ENCODE results near the gene DYNLRB2.

The DYNLRB2 gene

DNA sequence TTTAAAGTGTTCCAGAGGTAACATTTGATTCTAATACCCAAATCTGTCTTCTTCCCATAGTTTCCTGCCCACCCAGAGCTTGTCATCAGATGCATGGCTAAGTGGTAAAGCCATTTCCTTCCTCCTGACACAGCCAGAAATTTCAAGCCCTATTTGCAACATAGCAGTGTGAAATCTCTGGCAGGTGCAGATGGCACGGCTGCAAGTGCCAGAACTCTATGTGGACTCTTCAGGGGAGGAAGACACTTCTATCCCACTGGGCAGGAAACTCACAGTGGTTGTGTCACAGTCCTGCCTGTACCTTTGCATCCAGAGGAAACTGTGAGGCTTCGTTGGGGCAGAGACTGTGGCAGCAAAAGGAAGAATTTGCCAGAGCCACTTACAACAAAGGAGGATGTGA is 13.2 kb downstream of the DYNLRB2 start:
- no peak for DNase-seq

DNA sequence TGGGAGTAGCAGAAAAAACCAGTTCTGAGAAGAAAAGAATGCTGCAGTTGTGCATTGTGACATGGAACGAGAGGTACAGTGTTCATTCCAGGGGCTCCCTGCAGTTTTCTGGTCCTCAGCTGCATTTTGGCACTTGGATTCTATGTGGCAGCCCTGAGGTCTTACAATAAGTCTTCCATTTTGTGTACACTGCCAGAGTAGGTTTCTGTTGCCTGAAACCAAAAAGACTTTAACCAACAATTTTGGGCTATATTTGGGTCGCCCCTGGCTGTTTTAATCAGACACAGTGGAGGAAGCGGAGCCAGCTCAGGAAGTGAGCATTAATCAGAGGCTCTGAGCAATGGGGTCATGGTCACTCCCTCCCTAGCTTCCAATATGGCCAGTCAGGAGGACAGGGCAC is 15.7 kb downstream of the DYNLRB2 start:
- DNase-seq: no peak

DNA sequence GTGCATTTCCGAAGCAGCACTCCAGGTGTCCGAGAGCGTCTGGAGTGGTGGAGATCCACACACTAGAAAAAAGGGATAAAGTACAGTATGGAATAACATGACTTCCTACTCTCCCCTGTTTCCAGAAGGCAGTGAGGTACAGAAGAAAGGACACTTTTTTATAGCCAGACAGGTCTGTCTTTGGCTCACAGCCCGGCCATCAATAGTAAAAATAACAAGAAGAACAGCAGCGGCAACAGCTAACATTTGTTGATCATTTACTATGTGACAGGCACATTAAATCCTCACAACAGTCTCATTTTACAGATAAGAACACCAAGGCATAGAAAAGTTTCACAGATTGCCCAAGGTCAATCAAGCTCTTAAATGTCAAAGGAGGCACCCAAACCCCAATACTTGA is 16.2 kb downstream of the DYNLRB2 start:
- no peak for DNase-seq

GRCh38 chr16:80559369-80559768 is 18.6 kb downstream of the DYNLRB2 start:
- no peak for DNase-seq

DNA sequence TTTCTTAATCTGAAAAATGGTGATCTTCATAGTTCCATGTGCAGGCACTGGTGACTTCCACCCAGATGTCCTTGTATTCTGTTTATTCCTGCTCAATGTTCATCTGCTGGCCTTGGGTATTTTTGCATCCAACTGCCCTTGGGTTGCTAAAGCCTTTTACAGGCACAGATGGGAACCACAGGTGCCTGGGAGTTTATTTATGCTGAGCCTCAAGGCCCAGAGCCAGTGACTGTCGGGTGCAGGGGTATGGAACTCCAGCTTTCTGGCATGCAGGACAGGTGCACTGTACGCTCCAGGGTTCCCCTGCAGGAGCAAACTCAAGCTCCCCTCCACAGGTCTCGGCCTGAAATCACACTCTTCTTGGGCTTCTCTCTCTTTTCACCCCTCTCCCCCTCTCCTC is 22.3 kb downstream of the DYNLRB2 start:
- DNase-seq: no peak

GRCh38 chr16:80564394-80564793 is 23.6 kb downstream of the DYNLRB2 start:
- DNase-seq: no peak

DNA sequence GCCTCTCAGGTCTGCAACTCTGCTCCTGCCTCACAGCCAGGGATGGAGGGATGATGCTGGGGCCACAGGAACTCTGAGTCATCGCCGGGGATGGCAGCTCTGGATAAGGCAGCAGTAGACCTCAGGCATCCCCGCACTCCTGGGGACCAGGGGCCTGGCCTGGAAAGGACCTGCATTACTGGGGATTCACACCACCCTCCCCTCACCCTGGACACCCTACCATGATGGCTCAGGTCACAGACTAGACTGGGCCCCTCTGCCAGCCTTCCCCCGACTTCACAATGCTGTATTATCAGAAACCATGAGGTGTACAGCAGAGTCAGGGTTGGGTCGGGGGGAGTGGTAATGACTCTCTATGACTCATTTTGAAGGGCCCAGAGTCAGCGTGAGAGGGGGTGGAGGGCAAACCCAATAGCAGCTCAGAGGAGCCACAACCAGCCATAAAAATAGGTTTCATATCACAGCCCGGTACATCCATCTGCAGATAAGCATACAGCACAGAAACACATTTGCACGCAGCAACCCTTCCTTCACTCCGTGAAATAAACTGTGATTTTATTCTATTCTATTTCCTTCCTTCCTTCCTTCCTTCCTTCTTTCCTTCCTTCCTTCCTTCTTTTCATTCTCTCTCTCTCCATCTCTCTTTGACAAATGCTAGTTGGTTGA is 28.8 kb downstream of the DYNLRB2 start:
- no peak for DNase-seq

- DNase-seq: no peak
Measured at GRCh38 chr16:80570106-80570478, 29.3 kb downstream of the DYNLRB2 start.

GRCh38 chr16:80573700-80574120 is 32.9 kb downstream of the DYNLRB2 start:
- DNase-seq: no peak

DNA sequence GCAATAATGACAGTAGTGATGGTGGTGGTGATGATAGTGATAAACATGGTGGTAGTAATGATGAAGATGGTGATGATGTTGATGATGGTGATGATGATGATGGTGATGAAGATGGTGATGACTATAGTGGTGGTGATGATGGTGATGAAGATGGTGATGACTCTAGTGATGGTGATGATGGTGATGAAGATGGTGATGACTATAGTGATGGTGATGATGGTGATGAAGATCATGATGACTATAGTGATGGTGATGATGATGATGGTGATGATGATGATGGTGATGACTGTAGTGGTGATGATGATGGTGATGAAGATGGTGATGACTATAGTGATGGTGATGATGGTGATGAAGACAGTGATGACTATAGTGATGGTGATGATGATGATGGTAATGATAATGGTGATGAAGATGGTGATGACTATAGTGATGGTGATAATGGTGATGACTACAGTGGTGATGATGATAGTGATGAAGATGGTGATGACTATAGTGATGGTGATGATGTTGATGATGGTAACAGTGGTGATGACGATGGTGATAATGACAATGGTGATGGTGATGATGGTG is 35.6 kb downstream of the DYNLRB2 start:
- no peak for DNase-seq

DNA sequence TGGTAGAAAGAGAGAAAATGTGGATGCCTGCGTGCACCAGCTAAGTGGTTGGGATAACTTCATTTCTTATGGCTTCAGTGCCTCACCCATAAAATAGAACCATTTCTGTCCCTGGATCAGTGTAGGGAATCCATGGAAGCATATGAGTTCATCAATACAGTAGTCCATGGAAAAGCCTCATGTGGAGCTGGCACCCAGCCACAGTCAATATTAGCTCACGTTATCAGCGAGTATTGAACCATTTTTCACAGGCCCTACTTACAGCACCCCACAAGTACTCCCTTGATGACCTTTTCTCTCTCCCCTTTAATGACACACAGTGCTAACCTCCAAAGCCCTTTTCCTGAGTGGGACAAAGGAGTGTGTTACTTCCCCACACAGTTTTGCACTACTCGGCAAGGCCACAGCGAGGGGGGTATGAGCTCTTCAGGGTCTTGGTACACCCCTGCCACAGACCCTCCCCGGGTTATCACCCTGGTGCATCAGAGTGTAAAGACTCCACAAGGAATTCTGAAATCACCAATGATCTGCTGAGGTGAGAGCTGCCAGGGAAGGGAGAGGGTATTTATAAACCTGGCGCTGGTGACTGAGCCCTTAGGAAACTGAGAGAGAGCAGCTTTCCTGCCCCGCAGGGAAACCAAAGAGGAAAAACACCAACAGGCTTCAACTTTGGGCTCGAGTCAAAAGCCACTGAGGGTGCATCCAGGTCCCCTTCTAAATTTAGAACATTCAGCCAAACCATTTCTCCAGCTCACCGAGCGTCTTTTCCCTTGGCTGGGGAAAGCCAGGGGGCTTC is 36.9 kb downstream of the DYNLRB2 start:
- no peak for DNase-seq

DNA sequence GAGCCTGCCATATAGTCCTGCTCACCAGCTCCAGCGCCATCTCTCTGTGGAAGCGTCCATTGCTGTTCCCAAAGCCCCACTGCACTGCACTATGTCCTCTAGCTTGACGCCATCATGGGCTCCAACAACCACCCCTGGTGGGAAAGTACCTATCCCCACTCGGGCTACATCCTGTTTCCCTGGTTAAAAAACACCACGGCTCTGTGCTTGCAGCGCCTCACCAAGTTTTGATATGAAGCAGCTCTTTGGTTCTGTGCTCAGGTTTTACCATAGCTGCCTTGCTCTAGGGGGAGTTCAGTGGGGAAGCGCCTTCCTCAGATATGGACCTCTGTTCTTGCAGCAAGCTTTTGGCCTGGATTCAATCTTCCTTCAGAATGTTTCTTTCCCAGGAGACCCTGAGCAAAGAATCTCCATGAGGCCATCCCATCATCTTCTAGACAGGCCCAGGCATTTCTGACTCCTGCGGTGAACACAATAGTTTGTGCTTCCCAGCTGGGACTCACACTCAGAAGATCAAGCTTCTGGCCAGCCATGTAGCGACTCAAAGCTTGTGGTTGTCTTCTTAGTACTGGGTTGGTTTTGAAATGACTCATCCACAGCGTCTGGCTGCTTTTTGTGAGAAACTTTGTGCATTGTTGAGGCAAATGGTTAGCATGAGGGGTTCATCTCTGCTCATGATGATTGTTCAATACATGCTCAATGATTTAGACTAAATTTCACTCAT is 39.5 kb downstream of the DYNLRB2 start:
- DNase-seq: no peak

- no peak for DNase-seq
Measured at GRCh38 chr16:80583466-80583865, 42.7 kb downstream of the DYNLRB2 start.

- DNase-seq: no peak
Measured at GRCh38 chr16:80585764-80586163, 45.0 kb downstream of the DYNLRB2 start.

DNA sequence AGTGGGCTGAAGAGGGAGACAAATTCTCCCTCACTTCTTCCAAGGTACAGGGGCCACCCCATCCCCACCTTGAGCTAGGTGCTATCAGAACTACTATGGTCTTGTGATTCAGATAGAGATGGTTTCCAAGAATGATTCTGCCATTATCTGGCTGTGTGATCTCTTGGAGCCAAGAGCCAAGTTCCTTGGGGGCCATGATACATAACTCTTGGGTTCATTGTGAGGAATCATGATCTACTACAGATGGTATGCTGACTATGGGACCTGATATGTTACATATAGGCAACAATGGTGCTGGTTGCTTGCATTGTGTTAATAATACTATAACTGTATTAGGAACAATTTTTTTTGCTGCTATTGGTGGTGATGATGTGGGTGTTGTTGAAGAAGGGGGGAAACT is 45.7 kb downstream of the DYNLRB2 start:
- DNase-seq: no peak

DNA sequence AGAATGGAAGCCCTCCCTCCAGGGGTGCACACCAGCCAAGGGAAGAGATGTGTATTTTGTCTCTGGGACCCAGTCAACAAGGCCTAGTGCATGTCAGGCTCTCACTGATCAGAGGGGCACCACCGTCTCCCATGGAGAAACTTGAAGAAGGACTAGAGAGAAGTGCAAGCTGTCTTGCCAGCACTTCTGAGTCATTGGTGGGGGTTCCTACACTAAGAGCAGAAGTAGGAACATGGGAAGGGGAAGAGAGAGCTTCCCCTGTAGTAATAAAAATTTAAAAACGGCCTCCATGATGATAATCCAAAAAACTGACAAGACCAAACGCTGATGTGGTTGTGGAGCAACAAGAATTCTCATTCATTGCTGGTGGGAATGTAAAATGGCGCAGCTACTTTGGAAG is 46.3 kb downstream of the DYNLRB2 start:
- DNase-seq: no peak

GRCh38 chr16:80591071-80591915 is 50.5 kb downstream of the DYNLRB2 start:
- DNase-seq: no peak

GRCh38 chr16:80592273-80592672 is 51.5 kb downstream of the DYNLRB2 start:
- DNase-seq: no peak

- no peak for DNase-seq
Measured at GRCh38 chr16:80594756-80595155, 54.0 kb downstream of the DYNLRB2 start.

DNA sequence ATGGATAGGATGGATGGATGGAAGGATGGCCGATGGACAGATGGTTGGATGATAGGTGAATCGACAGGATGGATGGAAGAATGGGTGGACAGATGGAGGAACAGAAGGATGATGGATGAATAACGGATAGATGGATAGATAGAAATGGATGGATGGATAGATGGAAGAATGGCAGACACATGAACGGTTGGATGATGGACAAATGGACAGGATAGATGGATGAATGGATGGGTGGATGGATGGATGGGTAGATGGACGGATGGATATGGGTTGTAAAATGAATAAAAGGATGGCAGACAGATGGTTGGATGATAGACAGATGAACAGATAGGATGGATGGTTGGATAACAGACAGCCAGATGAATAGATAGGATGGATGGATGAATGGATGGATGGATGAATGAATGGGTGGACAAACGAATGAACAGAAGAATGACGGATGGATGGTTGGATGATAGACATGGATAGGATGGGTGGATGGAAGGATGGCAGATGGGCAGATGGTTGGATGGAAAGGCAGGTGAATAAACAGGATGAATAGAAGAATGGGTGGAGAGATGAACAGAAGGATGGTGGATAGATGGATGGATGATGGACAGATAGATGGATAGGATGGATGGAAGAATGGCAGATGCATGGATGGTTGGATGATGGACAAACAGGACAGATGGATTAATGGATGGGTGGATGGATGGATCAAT is 55.9 kb downstream of the DYNLRB2 start:
- no peak for DNase-seq

DNA sequence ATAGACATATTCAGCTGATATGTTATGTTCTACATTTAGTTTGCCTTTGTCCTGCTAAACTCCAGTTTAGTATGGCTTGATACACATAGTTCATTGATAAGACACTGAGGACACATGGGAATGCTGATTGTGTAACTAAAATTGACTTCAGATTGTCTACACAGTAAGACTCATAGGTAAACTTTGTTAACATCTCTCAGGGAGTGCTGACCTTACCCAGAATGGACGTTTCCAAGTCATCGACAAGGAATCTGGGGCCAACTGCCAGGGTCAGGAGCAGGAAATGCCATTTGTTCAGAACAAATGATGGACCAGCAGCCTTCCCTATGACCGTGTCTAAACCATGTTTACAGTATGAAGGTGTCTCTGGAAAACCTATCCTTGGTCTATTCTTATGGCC is 58.7 kb downstream of the DYNLRB2 start:
- no peak for DNase-seq
